LoVo (cell line): Measurements from ENCODE around the gene HOXD4.

Experiments
- DNase-seq: peaks from one replicate; pipeline ENCODE4 v3.0.0-alpha.2; 2016; ENCODE audit warnings: low spot score

Gene HOXD4

DNA sequence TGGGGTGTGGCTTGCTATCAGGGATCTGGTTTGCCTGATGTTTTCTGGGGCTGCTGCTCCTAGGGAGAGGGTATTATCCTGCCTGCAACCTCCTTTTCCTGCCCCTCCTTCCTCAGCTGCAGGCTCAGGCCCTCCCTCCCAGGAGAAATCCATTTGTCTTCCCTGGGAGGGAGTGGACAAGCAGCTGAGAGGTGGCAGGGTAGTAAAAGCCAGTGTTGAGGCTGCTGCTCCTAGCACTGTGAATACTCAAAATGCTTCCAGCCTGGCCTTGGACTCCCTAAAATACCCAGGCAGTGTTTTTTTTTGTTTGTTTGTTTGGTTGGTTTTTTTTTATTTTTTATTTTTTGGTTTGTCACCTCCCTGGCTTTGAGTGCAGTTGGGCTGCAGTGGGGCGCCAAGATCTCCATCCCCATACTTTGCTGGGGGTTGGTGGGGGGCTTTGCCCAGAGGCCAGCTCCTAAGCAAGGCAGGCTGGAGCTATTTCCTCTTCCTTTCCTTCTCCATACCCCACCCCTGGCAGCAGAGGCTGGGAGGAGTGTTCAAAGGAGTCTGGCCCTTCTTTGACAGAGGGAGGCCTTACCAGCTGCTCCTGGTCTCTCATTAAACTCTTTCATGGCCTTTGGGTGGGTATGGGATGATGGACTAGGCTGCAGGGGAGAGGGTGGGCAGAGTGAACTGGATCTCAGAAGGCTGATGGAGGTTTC lies 19.4 kb downstream of the HOXD4 start:
- DNase-seq, result no peak

DNA sequence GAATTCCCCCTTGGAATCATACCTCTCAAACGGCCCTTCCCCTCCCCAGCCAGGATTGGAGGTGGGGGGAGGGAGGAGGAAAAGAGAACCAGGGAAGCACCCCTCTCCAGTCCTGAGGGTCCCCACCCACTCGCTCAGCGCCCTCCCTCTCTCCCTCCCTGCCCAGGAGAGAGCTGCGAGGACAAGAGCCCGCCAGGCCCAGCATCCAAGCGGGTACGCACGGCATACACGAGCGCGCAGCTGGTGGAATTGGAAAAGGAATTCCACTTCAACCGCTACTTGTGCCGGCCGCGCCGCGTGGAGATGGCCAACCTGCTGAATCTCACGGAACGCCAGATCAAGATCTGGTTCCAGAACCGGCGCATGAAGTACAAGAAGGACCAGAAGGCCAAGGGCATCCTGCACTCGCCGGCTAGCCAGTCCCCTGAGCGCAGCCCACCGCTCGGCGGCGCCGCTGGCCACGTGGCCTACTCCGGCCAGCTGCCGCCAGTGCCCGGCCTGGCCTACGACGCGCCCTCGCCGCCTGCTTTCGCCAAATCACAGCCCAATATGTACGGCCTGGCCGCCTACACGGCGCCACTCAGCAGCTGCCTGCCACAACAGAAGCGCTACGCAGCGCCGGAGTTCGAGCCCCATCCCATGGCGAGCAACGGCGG lies 20.1 kb downstream of the HOXD4 start:
- no peak for DNase-seq

DNA sequence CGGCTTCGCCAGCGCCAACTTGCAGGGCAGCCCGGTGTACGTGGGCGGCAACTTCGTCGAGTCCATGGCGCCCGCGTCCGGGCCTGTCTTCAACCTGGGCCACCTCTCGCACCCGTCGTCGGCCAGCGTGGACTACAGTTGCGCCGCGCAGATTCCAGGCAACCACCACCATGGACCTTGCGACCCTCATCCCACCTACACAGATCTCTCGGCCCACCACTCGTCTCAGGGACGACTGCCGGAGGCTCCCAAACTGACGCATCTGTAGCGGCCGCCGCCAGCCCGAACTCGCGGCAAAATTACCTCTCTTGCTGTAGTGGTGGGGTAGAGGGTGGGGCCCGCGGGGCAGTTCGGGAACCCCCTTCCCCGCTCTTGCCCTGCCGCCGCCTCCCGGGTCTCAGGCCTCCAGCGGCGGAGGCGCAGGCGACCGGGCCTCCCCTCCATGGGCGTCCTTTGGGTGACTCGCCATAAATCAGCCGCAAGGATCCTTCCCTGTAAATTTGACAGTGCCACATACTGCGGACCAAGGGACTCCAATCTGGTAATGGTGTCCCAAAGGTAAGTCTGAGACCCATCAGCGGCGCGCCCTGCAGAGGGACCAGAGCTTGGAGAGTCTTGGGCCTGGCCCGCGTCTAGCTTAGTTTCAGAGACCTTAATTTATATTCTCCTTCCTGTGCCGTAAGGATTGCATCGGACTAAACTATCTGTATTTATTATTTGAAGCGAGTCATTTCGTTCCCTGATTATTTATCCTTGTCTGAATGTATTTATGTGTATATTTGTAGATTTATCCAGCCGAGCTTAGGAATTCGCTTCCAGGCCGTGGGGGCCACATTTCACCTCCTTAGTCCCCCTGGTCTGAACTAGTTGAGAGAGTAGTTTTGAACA lies 20.9 kb downstream of the HOXD4 start:
- no peak for DNase-seq

DNA sequence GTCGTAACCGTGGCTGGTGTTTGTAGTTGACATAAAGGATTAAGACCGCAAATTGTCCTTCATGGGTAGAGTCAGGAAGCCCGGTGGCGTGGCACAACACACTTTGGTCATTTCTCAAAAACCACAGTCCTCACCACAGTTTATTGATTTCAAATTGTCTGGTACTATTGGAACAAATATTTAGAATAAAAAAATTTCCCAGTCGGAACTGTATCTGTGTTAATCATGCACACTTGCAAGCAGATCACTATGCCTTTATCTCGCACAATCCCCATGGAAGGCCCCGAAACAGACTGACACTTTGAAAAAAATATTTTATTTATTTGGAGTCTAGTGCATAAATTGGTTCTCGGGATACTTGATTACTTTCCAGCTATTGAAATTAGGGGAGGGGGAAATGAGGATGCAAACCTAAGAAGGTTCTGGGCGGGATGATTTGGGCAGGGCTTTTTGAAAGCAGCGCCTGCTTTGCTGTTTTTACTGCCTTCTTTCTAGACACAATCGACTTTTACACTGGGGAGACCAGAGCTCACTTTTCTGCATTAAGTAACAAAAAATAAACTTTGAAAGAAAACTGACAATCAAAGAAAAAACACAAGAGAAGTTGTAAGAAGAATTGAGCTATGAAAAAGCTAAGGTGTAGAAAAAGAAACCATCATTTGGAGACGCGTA lies 21.7 kb downstream of the HOXD4 start:
- no peak for DNase-seq

DNA sequence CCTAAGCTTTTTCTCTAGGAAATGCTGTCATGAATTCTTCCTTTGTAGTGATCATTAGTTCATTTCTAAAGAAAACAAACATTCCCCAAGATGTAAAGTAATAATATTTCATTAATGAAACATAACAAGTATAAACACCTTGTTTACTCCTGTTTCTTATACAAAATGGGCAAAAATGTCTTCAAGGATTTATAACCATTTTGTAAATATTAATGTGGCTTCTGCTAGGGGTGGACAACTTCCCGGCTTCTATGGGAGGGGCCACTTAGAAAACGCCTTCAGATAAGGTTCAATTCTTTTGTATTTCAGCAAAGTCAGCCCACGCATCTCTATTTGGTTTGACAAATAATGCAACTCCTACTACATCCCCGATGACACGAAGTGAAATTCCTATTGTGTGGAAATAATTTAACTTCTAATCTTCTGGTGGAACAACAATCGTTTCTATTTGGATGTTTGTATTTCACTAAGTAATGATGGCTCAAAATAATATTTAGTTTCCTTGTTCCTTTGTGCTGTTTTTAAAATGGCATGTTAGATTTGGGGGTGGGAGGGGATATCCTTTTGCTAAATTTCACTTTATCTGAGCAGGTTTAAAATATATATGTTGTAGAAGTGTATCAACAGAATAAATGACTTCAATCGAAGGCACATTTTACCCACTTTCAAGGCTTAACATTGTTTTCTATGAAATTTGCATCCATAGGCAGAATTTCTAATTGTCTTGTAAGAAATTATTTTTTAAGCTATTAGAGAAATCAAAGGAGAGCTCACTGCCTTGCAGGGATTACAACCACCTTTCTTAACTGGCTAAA lies 22.4 kb downstream of the HOXD4 start:
- DNase-seq, result no peak

DNA sequence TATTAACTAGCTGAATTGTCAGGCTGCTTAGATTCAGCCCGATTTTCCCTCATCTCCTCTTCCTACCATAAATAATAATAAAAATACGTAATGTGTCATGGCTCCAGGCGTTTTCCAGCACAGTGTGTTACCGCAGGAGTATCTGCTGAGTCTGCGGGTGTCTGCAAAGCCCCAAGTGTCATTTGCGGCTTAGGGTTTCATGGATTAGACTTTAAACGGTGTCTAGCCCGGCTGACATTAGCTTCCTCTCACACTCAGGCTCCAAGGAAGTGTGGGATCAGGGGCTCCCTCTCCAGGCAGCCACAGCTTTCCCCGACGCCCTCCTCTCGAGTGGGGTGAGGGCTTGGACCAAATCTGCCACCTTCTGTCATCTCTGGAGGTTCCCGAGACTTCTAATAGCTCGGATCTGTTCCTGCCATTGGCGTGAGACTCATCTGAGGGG lies 23.1 kb downstream of the HOXD4 start:
- DNase-seq, result no peak

DNA sequence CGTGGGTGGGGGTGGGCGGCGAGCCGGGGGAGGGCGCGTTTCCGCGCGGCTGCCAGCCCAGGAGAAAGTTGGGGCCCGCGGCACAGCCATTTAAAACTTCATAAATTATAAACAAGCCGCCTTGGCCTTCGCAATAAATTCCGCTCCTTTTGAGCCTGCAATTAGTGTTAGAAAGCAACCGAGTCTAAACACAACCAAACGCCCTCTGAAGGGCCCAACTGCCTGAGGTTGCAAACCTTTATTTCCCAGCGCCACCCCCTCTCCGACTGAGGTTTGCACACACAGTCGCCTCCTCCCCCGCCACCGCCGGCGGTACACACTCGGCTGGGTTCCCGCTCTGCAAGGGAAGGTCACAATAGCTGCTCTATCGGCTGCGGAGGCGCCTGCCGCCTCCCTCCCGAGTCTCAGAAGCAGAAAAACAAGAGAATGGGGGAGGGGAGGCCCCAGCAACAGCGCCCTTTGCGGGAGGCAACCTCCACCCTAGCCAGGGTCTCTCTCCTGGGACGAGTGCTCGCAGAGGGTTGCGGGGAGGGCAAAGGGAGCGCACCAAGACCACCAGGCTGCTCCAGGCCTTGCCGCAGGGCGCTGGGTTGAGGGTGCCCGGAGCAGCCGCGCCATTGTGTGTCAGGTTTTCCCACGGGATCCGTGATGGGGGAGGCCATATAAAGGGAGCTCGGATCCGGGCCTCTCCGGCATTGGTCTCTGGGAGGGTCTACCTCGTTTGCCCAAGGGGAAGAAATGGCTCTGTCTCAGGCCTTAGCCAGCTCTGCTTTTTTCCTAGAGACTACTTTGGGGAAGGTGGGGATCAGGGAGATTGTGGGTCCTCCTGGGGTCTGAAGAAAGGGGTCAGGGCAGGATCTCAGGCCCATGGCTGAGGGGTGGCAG lies 23.7 kb downstream of the HOXD4 start:
- DNase-seq, result no peak

DNA sequence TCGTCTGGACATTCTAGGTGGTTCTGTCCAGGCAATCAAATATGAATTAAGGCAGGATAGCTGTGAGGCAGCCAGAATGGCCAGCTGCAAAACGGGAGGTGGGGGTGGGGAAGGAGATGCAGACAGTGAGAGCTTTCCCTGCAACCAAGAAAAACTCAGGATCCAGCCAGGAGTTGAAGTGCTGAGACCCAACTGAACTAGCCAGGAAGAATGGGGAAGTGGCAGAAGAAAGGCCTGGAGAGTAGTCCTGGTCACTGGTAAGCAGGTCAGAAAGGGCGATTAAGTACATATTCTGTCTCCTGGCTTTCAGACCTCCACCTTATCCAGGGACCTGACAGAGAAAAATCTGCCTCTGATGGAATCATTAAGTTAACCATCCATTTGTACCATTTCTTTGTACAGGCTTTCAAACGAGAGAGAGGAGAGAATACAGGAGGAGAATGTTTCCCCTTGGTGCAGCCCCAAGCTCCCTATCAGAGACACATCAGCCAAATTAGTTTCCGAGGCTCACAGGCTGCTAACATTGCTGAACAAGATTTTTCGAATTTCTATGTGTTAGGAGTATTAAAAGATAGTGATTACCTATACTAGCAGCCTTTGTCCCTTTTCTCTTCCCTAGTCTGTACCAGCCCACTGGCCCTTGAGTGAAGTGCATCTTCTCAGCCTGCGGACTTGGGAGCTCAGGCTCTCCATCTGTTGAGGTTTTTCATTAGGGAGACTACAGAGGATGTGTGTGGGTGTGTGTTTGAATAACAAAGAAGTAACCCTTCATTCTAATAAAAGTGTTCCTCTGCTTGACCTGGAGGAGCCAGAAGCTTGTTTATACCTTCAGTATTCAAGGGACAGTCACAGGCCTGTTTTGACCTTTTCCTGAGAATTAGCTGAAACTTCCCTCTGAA lies 24.6 kb downstream of the HOXD4 start:
- DNase-seq, result no peak

DNA sequence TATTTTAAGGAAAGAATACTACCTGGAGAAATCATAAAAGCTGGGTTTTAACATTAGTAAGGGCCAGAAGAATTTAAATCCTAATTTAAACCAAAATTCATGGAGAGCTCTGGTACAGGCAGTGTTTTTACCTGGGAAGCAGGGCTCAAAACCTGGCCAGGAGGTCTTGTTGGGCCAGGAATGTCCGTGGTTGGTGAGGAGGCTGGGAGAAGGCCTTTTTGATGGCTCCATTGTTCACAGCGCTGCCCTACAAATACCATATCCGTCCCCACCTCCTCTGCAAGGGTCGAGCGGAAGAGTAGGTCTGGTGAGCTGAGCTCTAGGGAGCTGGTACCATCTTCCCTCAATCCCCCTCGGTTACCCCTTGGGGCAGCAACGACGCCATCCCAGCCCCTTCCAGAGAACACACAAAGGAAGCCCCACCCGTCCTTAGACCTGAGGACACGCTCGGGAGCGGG lies 26.3 kb downstream of the HOXD4 start:
- no peak for DNase-seq

DNA sequence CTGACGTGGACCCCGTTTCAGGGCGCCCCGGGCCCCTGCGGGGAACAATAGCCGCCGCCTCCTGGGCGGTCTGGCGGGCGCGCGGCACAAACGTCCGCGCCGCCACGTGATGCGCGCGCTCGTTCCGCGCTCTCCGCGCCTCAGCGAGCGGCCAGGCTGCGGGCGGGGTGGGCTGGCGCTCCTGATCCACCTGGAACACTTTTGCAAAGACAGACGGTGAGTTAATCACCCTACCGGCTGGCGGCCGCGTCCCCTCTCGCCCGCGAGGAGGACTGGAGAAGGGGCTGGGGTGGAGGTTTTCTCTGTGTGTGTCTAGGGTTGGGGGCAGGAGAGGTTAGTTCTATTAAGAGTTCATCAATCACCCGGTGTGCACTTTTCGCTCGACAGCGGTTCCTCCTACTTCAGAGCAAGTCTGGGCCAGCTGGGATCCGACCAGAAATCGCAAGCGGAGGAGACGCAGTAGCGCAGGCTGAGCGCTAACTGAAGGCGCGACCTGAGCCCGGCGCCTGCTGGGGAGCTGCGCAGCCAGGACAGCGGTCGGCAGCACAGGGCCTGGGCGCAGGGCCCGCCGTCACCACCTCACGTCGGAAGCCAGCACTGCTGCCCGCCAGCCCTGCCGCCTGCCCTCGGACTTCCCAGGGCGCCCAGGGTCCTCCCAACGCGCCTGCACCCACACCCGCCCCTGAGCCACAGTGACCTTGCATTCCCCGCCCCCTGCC lies 26.8 kb downstream of the HOXD4 start:
- no peak for DNase-seq

DNA sequence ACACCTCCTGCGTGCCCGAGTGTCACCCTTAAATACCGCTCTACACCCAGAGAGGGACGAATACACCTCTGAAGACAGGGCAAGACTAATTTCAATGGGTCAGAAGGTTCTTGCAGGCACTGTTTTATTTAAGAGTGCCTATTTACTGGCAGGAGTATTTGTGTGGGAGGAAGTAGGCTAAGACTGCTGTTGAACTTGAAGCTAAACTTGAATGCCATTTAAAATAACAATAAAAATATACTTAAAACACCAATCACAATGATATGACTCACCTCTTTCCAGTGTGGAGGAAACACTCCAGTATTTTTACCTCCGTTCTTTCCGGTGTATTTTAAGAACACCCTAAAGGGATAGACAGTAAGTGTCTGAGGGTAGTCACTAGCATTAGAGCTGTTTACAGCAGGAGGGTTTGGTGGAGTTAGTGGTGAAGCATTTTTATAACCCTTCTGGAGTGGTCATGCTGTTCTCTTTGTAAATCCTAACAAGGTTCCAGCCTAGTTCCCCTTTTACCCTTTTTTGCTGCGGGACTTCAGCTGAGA lies 27.5 kb downstream of the HOXD4 start:
- no peak for DNase-seq

DNA sequence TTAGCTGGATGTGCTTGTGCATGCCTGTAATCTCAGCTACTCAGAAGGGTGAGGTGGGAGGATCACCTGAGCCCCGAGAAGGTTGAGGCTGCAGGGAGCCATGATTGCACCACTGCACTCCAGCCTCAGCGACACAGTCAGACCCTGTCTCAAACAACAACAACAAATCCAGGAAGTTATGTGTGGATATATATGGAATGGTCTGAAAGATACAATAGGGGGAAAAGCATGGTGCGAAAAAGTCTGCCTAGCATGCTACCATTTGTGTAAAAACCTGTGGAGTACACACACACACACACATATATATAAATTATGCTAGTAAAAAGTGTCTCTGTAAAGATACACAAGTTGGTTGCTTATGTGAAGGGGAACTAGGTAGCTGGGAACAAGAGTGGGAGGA lies 30.2 kb downstream of the HOXD4 start:
- no peak for DNase-seq

DNA sequence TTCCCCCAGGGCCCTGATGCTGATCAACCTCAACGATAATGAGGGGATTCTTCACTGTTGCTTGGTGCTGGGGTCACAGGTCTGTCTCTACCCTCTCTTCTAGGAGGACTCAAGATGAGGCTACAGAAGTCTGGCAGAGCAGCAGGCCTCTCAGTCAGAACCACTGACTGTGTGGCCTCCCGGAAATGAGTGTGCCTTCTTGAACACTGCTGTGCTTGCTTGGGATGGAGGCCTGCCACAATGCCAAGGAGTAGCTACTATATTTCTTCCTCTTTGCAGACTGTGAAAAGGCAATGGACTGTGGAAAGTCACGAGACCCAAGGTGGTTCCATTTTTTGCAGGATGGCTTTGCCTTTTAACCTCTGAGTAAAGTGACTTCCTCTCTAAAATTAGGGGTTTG lies 31.3 kb downstream of the HOXD4 start:
- DNase-seq, result no peak

DNA sequence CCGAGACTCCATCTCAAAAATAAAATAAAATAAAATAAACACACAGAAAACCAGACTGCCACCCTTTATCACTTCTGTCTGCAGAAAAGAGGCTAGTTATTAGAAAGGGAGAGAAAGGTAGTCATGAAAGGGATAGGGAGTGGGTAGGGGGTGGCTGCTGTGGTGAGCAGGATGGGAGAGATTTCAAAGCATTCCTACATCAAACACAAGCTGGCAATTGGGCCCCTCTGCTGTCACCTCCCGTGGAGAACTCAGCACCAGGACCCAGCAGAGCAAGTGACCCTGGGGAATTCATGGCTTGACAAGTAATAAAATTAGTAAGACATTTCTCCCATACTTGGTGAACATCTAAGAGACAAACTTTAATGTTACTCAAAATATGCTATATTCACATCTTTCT lies 33.4 kb downstream of the HOXD4 start:
- DNase-seq, result no peak

DNA sequence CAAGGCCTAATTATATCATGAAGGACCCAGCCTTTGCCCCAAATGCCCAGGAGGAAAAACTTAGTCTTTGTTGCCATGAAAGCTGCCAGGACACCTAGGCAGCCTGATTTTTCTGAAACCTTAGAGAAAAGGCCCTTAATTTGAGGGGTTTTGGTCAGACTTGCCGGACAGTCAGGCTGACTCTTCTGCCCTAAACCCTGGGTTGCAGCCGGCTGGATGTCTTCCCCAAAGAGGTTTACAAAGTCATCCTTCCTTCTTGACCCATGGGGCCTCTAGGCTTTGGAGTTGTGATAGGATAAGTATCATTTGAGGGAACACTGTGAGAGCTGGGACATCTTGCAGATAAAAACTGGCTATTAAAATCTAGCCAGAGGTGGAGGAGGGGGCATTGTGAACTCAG lies 34.7 kb downstream of the HOXD4 start:
- DNase-seq, result no peak

DNA sequence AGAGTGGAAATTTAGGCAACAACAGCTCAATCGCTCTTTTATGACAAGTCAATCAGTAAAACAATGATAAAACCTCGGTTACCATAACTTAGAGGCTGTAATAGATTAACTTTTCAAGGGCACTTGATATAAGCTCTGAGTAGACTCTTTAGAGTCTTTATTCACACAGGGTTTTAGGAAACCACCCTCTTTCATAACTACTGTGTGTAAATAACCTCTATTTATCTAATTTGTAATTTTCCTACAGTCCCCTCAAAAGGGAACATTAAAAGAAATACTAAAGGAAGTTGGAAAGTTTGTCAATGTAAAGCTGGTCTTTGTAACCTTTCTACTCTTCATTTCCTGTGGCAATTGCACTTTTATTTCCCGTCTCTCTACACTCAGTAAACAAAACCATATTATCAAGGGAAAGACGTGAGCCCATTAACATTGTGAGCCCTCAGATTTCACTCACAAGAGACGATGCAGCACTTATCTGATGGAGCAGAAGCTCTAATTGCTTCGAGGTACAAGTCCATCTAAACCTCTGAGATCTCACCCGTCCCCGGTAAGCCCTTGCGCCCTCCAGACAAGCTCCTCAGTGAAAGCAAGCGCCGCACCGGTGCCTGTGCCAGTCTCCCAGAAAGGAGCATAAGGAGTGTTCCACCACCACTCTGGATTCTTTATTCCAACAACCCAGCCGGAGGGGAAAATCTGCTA lies 36.0 kb downstream of the HOXD4 start:
- DNase-seq, result peak; percentile 19

DNA sequence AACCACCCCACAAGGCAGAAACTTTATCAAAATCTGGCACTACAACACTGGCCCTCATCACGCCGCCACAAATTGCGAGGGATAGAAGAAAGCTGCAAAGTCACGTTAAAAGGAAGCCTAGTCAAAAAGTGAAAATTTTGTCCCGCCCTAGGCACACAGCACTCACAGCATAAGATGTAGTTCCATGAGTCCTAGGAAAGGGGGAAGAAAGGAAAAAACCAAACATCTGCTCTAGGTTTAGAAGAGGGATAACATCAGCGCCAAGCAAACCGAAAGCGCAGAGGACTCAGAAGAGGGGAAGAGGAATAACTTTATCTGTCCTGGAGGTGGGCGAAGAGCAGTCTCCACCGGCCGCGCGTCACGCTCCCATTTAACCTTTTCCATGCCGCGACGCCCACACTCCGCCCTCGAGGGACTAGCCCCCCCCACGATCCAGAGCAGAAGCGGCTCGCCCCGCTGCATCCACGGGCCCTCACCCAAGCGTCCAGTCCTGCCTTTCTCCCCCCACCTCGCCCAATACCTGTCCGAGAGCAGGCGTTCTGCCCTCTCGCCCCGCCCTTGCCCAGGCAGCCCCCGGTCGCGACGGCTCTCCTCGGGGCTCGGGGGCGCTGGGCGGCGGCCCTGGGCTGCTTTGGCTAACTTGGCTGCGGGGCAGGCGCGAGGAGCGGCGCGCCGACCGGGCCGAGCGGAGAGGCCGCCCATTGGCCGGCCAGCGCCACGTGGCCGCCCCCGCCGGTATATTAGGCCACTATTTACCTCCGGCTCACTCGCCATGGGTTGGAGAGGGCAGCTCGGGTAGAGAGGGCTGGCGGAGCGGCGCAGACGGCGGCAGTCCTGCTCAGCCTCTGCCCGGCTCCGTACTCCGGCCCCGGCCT lies 36.8 kb downstream of the HOXD4 start, which contains the start of gene HOXD1:
Gene HOXD1 (plus strand): TSS at position 770 of the 875 bp plus-strand sequence. CDS start 134 bp downstream, outside the sequence.
- peak; percentile 81 for DNase-seq
